Germinal center (tissue), 1 donor: Measurements from ENCODE around the gene PLCD3.

ENCODE experiments used
- DNase-seq: peaks from one replicate; pipeline ENCODE4 v3.0.0; 2012; ENCODE audit warnings: mixed read lengths, low spot score

The PLCD3 gene

GRCh38 chr17:45116434-45117016 is 15.8 kb downstream of the PLCD3 start:
- DNase-seq, result no peak

- DNase-seq, result no peak
Measured at GRCh38 chr17:45115871-45116270, 16.4 kb downstream of the PLCD3 start.

DNA sequence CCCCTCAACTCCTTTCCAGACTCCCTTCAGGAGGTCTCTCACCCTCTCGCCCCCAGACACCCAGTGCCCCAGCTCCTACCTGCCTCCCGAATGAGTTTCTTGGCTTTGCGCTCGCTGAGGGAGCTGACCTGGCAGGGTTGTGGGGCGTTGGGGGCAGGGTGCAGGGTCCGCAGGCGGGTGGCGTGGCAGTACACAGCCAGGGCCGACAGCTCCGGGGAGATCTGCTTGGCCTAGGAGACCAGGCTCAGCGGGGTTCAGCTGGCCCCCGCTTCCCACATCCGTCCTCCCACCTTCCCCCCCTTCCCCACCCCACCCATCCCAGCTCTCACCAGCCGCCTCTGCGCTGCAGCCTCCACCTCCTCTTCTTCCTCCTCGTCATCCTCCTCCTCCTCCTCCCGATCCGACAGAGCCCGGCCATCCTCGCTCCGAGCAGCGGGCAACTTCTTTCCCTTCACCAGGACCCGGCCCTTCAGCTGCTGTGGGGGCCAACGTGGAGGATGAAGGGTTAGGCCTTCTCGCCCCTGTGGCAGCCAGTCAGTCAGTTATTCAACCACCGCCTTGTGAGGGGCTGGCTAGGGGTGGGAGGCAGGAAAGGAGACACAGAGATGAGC is 17.2 kb downstream of the PLCD3 start:
- DNase-seq, result no peak

- no peak for DNase-seq
Measured at GRCh38 chr17:45114117-45114932, 18.0 kb downstream of the PLCD3 start.

GRCh38 chr17:45113424-45113754 is 18.9 kb downstream of the PLCD3 start:
- no peak for DNase-seq

DNA sequence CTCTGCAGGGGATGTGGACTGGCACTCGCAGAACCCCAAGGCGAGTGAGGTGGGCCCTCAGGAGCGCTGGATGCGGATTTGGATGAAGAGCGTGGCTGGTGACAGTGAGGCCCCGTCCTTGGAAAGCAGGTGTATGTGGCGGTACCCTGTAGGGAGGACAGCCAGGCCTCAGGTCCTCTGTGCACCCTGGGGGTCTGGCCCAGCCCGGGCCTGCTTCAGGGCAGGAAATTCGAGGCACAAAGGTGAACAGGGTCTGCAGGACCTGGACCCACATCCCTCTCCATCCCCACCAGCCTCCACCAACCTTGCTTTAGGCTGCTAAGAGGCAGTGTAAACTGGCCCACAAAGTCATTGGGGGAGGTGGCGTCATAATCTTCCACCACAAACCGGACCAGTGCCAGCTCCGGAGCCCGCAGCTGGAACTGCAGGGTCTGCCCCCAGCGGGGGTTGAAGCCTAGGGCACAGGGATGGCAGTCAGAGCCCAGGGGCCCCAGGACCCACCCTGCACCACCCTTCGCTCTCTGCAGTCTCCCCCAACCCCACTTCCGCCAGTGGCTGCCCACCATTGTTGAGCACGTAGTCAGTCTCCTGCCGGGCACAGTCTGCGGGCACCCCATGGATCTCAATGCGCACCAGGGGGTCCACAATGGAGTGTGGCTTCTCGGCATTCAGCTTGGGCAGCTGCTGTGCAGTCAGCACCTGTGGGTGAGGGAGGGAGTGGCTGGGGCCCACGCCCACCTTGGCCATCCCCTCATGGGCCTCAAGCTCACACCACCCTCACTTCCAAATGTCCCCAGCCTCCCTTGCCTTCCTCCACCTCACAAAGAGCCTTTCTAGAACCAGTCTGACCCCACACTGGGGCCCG is 19.5 kb downstream of the PLCD3 start:
- no peak for DNase-seq

DNA sequence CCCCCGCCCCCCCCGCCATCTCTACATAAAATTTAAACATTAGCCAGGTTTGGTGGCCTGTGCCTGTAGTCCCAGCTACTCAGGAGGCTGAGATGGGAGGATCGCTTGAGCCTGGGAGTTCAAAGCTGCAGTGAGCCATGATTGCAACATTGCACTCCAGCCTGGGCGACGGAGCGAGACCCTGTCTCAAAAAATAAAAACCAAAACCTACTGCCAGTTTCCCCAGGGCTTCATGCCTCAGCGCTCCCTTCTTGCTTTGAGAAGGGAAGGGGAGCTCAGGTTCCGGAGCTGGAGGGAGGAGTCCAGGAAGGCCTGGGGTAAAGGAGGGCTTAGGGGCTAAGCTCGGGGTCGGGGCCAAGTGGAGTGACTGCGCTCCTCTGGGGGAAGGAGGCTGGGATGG is 20.5 kb downstream of the PLCD3 start:
- no peak for DNase-seq

DNA sequence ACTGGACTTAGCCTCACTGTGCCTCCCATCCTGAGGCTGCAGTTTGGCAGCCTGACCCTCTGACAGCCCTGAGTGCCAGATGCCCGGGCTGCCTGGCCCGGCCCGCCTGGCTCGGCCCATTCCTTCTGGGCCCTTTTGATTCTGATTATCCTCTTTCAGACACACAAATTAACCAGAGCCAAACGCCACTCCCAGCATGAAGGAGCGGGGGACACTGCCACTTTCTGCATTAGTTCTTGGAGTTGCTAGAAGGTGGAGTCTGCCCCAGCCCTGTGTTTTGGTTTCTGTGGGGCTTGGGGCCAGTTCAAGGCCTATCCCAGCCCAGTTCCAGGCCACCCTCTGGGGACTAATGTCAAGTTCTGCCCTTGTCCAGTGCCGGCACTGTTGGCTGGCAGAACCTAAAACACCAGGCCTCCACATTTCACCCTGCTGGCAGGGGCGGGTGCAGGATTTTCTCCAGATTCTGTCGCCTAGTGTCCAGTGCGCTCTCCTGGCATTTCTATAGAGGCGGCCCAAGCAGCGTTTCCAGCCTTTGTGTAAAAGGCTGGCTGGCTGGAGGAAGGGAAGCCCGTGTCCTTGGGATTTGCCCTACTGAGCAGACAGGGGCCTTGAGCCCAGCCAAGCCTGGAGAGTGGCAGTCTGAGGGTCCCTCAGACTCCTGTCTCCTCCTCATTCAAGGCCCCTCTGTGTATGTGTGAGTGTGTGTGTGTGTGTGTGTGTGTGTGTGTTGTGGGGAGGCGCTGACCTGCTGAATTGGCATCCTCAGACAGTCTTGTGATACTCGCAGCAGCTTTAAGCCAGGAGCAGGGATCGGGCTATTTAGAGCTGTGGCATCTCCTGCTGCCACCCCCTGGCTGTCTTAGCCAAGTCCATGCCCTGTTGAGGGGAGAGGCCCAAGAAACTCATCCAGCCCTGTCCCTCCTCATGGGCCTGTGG is 21.4 kb downstream of the PLCD3 start:
- DNase-seq, result no peak

- no peak for DNase-seq
Measured at GRCh38 chr17:45108595-45109521, 23.5 kb downstream of the PLCD3 start.

GRCh38 chr17:45108051-45108450 is 24.3 kb downstream of the PLCD3 start:
- DNase-seq, result no peak

GRCh38 chr17:45107293-45108010 is 24.9 kb downstream of the PLCD3 start:
- DNase-seq, result no peak

- DNase-seq, result no peak
Measured at GRCh38 chr17:45106582-45106981, 25.7 kb downstream of the PLCD3 start.

DNA sequence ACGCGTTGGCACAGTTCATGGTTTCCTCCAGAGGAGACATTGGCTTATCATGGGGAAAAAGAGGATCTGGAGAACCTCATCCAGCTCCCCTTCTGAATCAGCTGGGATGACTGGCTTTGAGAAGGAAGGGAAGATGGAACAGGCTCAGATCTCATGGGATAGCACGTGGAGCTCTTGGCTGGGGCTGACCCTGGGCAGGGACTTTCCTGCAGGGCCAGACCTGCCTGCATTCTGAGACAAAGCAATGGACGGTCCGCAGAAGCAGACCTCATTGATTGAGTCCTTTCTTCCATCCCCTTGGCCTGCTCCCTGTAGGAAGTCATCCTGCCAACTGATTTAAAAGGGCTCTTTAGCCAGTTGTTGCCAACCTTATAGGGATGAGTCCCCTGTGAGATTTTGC is 26.2 kb downstream of the PLCD3 start:
- no peak for DNase-seq

GRCh38 chr17:45104907-45105624 is 27.2 kb downstream of the PLCD3 start:
- no peak for DNase-seq

GRCh38 chr17:45104497-45104896 is 27.8 kb downstream of the PLCD3 start:
- no peak for DNase-seq

- DNase-seq, result no peak
Measured at GRCh38 chr17:45104029-45104428, 28.3 kb downstream of the PLCD3 start.

DNA sequence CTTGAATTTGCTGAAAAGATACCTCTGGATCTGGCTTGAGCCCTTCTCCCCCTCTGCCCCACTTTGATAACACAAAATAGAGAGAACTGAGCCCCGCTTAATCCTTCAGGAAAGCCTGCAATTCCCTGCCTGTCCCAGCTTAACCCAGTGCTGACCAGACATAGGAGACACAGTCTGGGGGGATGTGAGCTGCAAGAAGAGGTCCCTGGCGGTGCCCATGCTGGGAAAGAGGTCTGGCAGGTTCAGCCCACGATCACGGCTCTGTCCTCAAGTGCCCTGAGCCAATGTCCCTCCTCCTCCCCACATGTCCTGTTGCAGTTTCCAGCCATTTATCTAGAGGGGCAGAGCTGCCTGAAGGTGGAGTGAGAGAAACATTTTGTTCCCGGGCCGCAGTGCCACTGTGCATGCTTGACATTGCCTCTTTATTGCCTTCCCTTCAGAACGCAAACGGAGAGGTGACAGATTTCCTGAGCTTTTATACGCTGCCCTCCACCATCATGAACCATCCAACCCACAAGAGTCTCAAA is 29.0 kb downstream of the PLCD3 start:
- no peak for DNase-seq

- DNase-seq, result no peak
Measured at GRCh38 chr17:45102856-45103255, 29.5 kb downstream of the PLCD3 start.
